ENCODE results near the gene SHB. TPM values are rescaled to one million over a fixed set of nuclear protein-coding genes. Genes with fewer than 3 reads are reported as not detected.

Gene SHB
- total and polyA plus RNA-seq, 2 of the 13 experiments (the other 11 are each of a cell fraction or from before 2014, with no cell fraction given) = 19.4 to 20.7 TPM

- no peak for TF ChIP-seq ZNF788 (CRISPR knock-in tag; IDR thresholded peaks at IDR 0.05; ENCODE audit: borderline replicate concordance)
- TF ChIP-seq ZEB1 (IDR thresholded peaks at IDR 0.05; ENCODE audit: insufficient replicate concordance, low read depth) = no peak
- TF ChIP-seq, protein P1, sequence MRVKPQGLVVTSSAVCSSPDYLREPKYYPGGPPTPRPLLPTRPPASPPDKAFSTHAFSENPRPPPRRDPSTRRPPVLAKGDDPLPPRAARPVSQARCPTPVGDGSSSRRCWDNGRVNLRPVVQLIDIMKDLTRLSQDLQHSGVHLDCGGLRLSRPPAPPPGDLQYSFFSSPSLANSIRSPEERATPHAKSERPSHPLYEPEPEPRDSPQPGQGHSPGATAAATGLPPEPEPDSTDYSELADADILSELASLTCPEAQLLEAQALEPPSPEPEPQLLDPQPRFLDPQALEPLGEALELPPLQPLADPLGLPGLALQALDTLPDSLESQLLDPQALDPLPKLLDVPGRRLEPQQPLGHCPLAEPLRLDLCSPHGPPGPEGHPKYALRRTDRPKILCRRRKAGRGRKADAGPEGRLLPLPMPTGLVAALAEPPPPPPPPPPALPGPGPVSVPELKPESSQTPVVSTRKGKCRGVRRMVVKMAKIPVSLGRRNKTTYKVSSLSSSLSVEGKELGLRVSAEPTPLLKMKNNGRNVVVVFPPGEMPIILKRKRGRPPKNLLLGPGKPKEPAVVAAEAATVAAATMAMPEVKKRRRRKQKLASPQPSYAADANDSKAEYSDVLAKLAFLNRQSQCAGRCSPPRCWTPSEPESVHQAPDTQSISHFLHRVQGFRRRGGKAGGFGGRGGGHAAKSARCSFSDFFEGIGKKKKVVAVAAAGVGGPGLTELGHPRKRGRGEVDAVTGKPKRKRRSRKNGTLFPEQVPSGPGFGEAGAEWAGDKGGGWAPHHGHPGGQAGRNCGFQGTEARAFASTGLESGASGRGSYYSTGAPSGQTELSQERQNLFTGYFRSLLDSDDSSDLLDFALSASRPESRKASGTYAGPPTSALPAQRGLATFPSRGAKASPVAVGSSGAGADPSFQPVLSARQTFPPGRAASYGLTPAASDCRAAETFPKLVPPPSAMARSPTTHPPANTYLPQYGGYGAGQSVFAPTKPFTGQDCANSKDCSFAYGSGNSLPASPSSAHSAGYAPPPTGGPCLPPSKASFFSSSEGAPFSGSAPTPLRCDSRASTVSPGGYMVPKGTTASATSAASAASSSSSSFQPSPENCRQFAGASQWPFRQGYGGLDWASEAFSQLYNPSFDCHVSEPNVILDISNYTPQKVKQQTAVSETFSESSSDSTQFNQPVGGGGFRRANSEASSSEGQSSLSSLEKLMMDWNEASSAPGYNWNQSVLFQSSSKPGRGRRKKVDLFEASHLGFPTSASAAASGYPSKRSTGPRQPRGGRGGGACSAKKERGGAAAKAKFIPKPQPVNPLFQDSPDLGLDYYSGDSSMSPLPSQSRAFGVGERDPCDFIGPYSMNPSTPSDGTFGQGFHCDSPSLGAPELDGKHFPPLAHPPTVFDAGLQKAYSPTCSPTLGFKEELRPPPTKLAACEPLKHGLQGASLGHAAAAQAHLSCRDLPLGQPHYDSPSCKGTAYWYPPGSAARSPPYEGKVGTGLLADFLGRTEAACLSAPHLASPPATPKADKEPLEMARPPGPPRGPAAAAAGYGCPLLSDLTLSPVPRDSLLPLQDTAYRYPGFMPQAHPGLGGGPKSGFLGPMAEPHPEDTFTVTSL (CRISPR knock-in tag; IDR thresholded peaks at IDR 0.05; ENCODE audit: borderline replicate concordance) = 0 out of 2 replicates have a peak, but pooled peaks have one; percentile 13
- no peak for TF ChIP-seq ZNF841 (CRISPR knock-in tag; IDR thresholded peaks at IDR 0.05; ENCODE audit: borderline replicate concordance)
- no peak for TF ChIP-seq MTF1 (CRISPR knock-in tag; IDR thresholded peaks at IDR 0.05)
- TF ChIP-seq SMC3 (IDR thresholded peaks at IDR 0.05; ENCODE audit: low read length) = 0 out of 2 replicates have a peak, but pooled peaks have one; percentile 17
Measured at GRCh38 chr9:37904445-37905130, 164.4 kb downstream of the SHB start (continued).

Measured in HepG2 (cell line).